Measurements from ENCODE around the gene UBE2L3.

The UBE2L3 gene

GRCh38 chr22:21650280-21650679 lies 82.8 kb downstream of the UBE2L3 start:
- Mint-ChIP-seq H3K27ac (no peak overlapping the region), H3K9me3 (no peaks in the 10 kb centered on the region), H3K36me3 (ENCODE audit: low read depth) (peaks cover 60% of the 10 kb centered on the region), H3K4me1 (ENCODE audit: low read depth) (peaks cover 46% of the 10 kb centered on the region), H3K4me3 (no peak overlapping the region), H3K27me3 (peaks cover 2% of the 10 kb centered on the region)
- intact Hi-C loops (cut with micrococcal nuclease): no loop called here

- intact Hi-C loops (cut with micrococcal nuclease): no loop called here
- Mint-ChIP-seq H3K4me1 (ENCODE audit: low read depth) (peaks cover 46% of the 10 kb centered on the region), H3K4me3 (peak overlapping the region; percentile 87), H3K27ac (peak overlapping the region; percentile 66), H3K36me3 (ENCODE audit: low read depth) (peaks cover 53% of the 10 kb centered on the region), H3K27me3 (peaks cover 2% of the 10 kb centered on the region), H3K9me3 (no peaks in the 10 kb centered on the region)
These were observed 83.5 kb downstream of the UBE2L3 start for GRCh38 chr22:21650823-21651520.

DNA sequence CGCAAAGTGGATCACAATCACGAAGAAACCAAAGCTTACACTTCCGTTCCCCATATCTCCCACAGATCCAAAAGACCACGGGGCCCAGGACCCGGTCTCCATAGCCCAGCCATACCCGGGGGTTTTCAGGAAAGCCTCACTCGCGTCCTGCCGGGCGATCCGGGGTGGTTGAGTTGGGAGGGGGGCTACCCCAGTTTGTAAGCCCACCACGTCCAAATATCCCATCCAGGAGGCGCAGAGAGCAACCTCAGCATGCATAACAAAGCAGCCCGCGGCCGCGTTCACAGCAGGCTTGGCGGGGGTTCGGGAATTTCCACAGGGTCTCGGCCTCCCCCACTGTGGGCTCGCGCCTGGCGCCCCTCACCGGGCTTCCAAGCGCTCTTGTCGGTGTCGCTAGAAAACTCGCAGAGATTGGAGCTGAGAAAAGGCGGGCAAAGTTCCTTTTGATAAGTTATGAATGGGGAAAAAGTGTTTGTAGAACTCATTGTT lies 84.1 kb downstream of the UBE2L3 start:
- Mint-ChIP-seq H3K4me1 (ENCODE audit: low read depth) (peaks cover 46% of the 10 kb centered on the region), H3K9me3 (no peaks in the 10 kb centered on the region), H3K36me3 (ENCODE audit: low read depth) (peaks cover 47% of the 10 kb centered on the region), H3K27ac (peak overlapping the region; percentile 66), H3K27me3 (peaks cover 3% of the 10 kb centered on the region), H3K4me3 (peak overlapping the region; percentile 87)
- intact Hi-C loops (cut with micrococcal nuclease): no loop called here

- Mint-ChIP-seq H3K9me3 (no peaks in the 10 kb centered on the region), H3K4me3 (peak overlapping the region; percentile 87), H3K27me3 (peaks cover 8% of the 10 kb centered on the region), H3K4me1 (ENCODE audit: low read depth) (peaks cover 47% of the 10 kb centered on the region), H3K27ac (peak overlapping the region; percentile 66), H3K36me3 (ENCODE audit: low read depth) (peaks cover 42% of the 10 kb centered on the region)
- intact Hi-C loops (cut with micrococcal nuclease): no loop called here
These were observed 84.6 kb downstream of the UBE2L3 start for GRCh38 chr22:21652010-21652546.

DNA sequence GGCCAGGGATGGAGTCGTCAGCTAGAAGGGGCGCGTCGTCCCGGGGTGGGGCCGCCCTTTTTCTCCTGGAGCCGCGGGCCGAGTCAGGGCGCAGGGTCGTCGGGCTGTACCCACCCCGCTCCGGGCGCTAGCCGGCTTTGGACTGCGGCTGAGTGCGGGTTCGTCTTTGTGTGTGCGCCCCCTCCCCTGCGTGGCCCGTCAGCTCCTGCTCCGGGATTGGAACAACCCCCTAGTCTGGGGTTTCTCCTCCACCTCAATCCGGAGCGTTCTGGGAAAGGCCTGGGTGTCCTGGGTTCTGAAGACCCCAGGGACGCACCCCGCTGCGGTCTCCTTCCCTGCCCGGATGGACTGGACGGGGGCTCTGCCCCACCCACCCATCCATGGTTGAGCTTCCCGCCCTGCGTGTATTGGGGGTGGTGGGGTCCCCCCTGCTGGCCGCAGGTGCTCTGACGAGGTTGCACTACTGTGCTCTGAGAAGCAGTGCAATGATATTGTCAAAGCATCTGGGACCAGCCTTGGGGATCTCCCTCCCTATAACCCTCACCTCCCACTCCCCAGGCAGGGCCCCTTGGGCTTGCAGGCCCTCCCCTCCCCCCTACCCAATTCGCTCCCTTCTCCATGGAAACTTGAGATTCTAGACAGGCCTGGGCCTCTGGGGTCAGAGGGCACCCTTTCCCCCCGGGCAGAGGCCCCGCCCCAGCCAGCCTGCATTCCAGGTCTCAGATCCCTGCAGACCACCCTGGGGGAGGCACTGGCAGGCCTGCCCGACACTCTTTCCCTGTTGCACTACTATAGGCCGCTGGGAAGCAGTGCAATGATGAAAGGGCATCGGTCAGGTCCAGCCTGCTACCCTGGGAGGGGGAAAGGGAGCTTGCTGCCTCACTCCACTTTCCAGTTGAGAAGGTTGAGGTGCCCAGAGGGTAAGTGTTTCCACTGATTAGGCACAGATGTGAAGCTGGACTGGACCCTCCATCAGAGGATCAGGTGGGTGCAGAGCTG lies 85.3 kb downstream of the UBE2L3 start:
- peaks cover 12% of the 10 kb centered on the region for H3K27me3 Mint-ChIP-seq
- intact Hi-C loops (cut with micrococcal nuclease): no loop called here
- H3K4me1 Mint-ChIP-seq (ENCODE audit: low read depth): peaks cover 53% of the 10 kb centered on the region
- H3K36me3 Mint-ChIP-seq (ENCODE audit: low read depth): peaks cover 36% of the 10 kb centered on the region
- H3K4me3 Mint-ChIP-seq: peak overlapping the region; percentile 87
- H3K27ac Mint-ChIP-seq: peak overlapping the region; percentile 66
- H3K9me3 Mint-ChIP-seq: no peaks in the 10 kb centered on the region

DNA sequence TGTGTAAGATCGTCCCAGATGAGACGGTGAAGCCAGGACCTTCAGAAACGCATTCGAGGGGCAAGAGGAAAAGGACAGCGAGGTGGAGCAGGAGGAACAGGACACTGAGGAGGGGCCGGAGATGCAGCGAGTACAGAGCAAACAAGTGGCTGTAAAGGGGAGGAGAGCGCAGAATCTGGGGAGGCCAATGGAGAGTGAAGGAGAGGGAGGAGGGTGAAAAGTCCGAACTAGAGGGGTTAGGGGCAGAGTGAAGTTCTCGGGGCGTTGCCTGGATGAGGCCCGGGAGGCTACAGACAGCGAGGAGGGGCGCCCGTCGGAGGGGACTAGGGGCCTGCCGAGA lies 89.5 kb downstream of the UBE2L3 start:
- Mint-ChIP-seq H3K4me1 (ENCODE audit: low read depth) (peaks cover 36% of the 10 kb centered on the region), H3K36me3 (ENCODE audit: low read depth) (peaks cover 3% of the 10 kb centered on the region), H3K27me3 (peaks cover 17% of the 10 kb centered on the region), H3K4me3 (peak overlapping the region; percentile 84), H3K9me3 (no peaks in the 10 kb centered on the region), H3K27ac (peak overlapping the region; percentile 47)
- intact Hi-C loops (cut with micrococcal nuclease): no loop called here

GRCh38 chr22:21657360-21658032 lies 90.0 kb downstream of the UBE2L3 start:
- H3K36me3 Mint-ChIP-seq (ENCODE audit: low read depth): no peaks in the 10 kb centered on the region
- no peaks in the 10 kb centered on the region for H3K9me3 Mint-ChIP-seq
- intact Hi-C loops (cut with micrococcal nuclease): no loop called here
- H3K4me1 Mint-ChIP-seq (ENCODE audit: low read depth): peaks cover 31% of the 10 kb centered on the region
- peak overlapping the region; percentile 84 for H3K4me3 Mint-ChIP-seq
- H3K27me3 Mint-ChIP-seq: peaks cover 17% of the 10 kb centered on the region
- peak overlapping the region; percentile 47 for H3K27ac Mint-ChIP-seq

DNA sequence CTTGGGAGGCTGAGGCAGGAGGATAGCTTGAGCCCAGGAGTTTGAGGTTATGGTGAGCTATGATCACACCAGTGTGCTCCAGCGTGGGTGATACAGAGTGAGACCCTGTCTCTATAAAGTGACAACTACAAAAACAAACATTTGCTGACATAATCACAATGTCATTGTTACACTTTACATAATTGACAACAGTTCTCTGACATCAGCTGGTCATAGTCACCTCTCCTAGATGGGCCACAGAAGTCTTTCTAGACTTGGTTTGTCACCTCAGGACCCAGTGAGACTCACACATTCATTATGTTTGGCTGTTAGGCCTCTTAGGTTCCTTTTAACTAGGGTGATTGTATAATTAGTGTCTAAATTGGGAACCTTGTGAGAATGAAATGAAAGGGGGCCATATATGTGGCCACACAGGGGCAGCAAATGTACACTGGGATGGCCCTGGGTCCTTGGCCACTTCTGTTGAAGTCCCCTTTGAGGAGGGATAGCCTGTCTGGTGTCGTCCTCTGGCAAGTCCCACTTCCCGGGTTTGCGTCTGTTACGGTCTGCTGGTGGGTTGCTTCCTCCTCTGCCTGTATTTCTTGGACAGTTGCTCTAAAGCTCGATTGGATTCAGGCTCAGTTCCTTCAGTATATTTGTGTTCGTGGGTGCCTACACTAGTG lies 92.5 kb downstream of the UBE2L3 start:
- Mint-ChIP-seq H3K4me3 (no peak overlapping the region), H3K27ac (no peak overlapping the region), H3K36me3 (ENCODE audit: low read depth) (no peaks in the 10 kb centered on the region), H3K9me3 (no peaks in the 10 kb centered on the region), H3K4me1 (ENCODE audit: low read depth) (peaks cover 25% of the 10 kb centered on the region), H3K27me3 (peaks cover 17% of the 10 kb centered on the region)
- intact Hi-C loops (cut with micrococcal nuclease): no loop called here

DNA sequence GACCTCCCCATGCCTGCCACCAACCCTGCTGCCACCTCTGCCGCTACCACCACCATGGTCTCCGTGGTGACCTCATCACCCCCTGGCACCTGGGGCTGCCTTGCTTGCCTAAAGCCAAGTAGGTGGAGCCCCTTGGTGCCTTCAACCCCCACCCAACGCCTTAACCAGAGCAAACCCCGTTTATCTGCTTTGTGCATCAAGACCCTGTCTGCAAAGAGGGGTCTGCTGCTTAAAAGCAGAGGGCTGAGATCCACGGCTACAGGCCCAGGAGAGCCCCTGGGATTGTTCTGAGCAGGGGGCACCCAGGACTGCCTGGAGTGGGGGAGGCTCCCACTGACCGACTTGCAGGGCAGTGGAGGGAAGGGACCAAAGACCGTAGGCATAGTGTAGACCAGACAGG lies 93.4 kb downstream of the UBE2L3 start:
- Mint-ChIP-seq H3K27ac (no peak overlapping the region), H3K9me3 (no peaks in the 10 kb centered on the region), H3K4me1 (ENCODE audit: low read depth) (peaks cover 33% of the 10 kb centered on the region), H3K27me3 (peaks cover 17% of the 10 kb centered on the region), H3K4me3 (no peak overlapping the region), H3K36me3 (ENCODE audit: low read depth) (peaks cover 2% of the 10 kb centered on the region)
- intact Hi-C loops (cut with micrococcal nuclease): no loop called here

DNA sequence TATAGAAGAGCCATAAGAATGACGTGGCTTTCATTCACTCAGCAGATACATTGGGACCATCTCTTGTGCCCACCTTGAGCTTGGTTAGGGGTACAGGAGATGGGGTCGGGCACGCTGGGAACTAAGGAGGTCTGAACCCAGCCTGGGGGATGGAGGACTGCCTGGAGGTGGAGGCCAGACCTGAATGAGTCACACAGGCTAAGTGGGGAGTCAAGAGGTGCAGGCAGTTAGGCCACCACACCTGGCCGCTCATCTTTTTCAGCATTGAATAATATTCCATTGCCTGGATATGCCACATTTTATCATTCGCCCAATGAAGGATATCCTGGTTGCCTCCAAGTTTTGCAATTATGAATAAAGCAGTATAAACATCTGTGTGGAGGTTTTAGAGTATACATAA lies 94.5 kb downstream of the UBE2L3 start:
- H3K4me1 Mint-ChIP-seq (ENCODE audit: low read depth): peaks cover 26% of the 10 kb centered on the region
- H3K27me3 Mint-ChIP-seq: peaks cover 11% of the 10 kb centered on the region
- no peak overlapping the region for H3K4me3 Mint-ChIP-seq
- H3K36me3 Mint-ChIP-seq (ENCODE audit: low read depth): peaks cover 9% of the 10 kb centered on the region
- H3K9me3 Mint-ChIP-seq: no peaks in the 10 kb centered on the region
- no peak overlapping the region for H3K27ac Mint-ChIP-seq
- intact Hi-C loops (cut with micrococcal nuclease): no loop called here

DNA sequence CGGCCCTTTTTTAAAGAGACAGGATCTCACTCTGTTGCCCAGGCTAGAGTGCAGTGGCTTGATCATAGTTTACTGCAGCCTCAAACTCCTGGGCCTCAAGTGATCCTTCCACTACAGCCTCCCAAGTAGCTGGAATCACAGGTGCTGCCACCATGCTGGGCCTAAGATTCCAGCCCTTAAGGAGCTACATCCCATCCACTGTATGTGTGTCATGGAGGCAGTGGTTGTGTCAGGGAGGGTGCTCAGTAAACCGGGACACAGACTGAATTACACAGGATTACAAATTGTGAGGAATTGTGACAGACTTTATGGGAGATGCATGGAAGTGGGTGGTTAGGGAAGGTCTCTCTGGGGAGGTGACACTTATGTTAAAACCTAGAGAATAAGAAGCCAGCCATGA lies 96.2 kb downstream of the UBE2L3 start:
- intact Hi-C loops (cut with micrococcal nuclease): no loop called here
- peaks cover 16% of the 10 kb centered on the region for H3K36me3 Mint-ChIP-seq (ENCODE audit: low read depth)
- no peak overlapping the region for H3K27ac Mint-ChIP-seq
- no peak overlapping the region for H3K4me3 Mint-ChIP-seq
- H3K4me1 Mint-ChIP-seq (ENCODE audit: low read depth): peaks cover 26% of the 10 kb centered on the region
- no peaks in the 10 kb centered on the region for H3K27me3 Mint-ChIP-seq
- H3K9me3 Mint-ChIP-seq: no peaks in the 10 kb centered on the region

GRCh38 chr22:21665047-21665851 lies 97.7 kb downstream of the UBE2L3 start:
- H3K4me1 Mint-ChIP-seq (ENCODE audit: low read depth): peaks cover 34% of the 10 kb centered on the region
- intact Hi-C loops (cut with micrococcal nuclease): no loop called here

More at GRCh38 chr22:21665047-21665851, 97.7 kb downstream of the UBE2L3 start:
- no peaks in the 10 kb centered on the region for H3K9me3 Mint-ChIP-seq
- peak overlapping the region; percentile 99 for H3K27ac Mint-ChIP-seq
- no peaks in the 10 kb centered on the region for H3K27me3 Mint-ChIP-seq
- peaks cover 31% of the 10 kb centered on the region for H3K36me3 Mint-ChIP-seq (ENCODE audit: low read depth)
- H3K4me3 Mint-ChIP-seq: peak overlapping the region; percentile 97
